Right atrium auricular region (tissue), 2 donors: ENCODE results near the gene SFSWAP. TPM values are rescaled to one million over a fixed set of nuclear protein-coding genes. Genes with fewer than 3 reads are reported as not detected.
"Not testable (repeated sequence)": the region's sequence is repeated elsewhere in the genome, so short reads cannot be mapped to it uniquely, and the experiment has no call there.

ENCODE experiments used
- DNase-seq: peaks from one replicate; pipeline ENCODE4 v3.0.0-alpha.2; 2019; ENCODE audit warnings: low spot score
- H3K27ac ChIP-seq, 2 donors: fragments of 200-600 bp; sonication (generic); 1 replicate in 1 of 2; 2 replicates in 1 of 2; pipeline ENCODE4 v1.5.1; 2016 to 2019
- H3K27me3 ChIP-seq, 2 donors: fragments of 200-600 bp; sonication (generic); one replicate each; pipeline versions ENCODE4 v1.5.1 to v1.6.0; 2017 to 2019
- H3K36me3 ChIP-seq: fragments of 200-600 bp; sonication (generic); one replicate; pipeline ENCODE4 v1.5.1; 2016
- H3K4me1 ChIP-seq, 2 donors: fragments of 200-600 bp; sonication (generic); one replicate each; pipeline versions ENCODE4 v1.5.1 to v1.6.0; 2017 to 2019
- H3K4me3 ChIP-seq, 2 donors: fragments of 200-600 bp; sonication (generic); 1 replicate in 1 of 2; 2 replicates in 1 of 2; pipeline ENCODE4 v1.5.1; 2017 to 2019; ENCODE audit warnings: mild to moderate bottlenecking in 1 of 2, moderate library complexity in 1 of 2
- H3K9me3 ChIP-seq, 2 donors: fragments of 200-600 bp; sonication (generic); one replicate each; pipeline ENCODE4 v1.5.1; 2019
- total RNA-seq, 2 donors: library from RNA; depleted of rRNA; stranded (reverse); fragments of >200 nt; gene quantifications; one replicate each; pipeline ENCODE4 v1.1.0, GENCODE V29; 2016
- TF ChIP-seq, protein P1 (sequence below), 2 donors: fragments of 200-600 bp; sonication (generic); IDR thresholded peaks; one replicate each; pipeline ENCODE4 v1.5.1; 2019; ENCODE audit warnings: antibody characterized with exemption in 2 of 2

Gene SFSWAP
- total RNA-seq, 2 donors from 2014 or later: 11.4 to 12.3 TPM

DNA sequence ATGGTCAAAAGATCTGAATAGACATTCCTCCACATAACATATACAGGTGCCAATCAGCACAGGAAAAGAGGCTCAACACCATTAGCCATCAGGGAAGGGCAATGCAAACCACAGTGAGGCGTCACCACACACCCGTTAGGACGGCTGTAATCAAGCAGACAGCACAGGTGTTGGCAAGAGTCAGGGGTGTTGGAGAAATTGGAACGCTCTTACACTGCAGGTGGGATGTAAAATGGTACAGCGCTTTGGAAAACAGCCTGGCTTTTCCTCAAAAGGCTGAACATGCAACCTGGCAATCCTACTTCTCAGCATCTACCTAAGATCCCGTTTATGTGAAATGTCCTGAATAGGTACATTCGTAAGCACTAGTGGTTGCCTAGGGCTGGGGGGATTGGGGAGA lies 95.8 kb downstream of the SFSWAP start:
- TF ChIP-seq, protein P1, sequence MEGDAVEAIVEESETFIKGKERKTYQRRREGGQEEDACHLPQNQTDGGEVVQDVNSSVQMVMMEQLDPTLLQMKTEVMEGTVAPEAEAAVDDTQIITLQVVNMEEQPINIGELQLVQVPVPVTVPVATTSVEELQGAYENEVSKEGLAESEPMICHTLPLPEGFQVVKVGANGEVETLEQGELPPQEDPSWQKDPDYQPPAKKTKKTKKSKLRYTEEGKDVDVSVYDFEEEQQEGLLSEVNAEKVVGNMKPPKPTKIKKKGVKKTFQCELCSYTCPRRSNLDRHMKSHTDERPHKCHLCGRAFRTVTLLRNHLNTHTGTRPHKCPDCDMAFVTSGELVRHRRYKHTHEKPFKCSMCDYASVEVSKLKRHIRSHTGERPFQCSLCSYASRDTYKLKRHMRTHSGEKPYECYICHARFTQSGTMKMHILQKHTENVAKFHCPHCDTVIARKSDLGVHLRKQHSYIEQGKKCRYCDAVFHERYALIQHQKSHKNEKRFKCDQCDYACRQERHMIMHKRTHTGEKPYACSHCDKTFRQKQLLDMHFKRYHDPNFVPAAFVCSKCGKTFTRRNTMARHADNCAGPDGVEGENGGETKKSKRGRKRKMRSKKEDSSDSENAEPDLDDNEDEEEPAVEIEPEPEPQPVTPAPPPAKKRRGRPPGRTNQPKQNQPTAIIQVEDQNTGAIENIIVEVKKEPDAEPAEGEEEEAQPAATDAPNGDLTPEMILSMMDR (IDR thresholded peaks at IDR 0.05): no peak
- Histone ChIP-seq H3K9me3 (no peaks in the 10 kb centered on the region), H3K4me3 (no peak overlapping the region), H3K4me1 (peaks cover 0 to 3% of the 10 kb centered on the region in 2 donors), H3K27me3 (no peaks in the 10 kb centered on the region), H3K27ac (no peak overlapping the region), H3K36me3 (peaks cover 5% of the 10 kb centered on the region)
- DNase-seq: no peak

DNA sequence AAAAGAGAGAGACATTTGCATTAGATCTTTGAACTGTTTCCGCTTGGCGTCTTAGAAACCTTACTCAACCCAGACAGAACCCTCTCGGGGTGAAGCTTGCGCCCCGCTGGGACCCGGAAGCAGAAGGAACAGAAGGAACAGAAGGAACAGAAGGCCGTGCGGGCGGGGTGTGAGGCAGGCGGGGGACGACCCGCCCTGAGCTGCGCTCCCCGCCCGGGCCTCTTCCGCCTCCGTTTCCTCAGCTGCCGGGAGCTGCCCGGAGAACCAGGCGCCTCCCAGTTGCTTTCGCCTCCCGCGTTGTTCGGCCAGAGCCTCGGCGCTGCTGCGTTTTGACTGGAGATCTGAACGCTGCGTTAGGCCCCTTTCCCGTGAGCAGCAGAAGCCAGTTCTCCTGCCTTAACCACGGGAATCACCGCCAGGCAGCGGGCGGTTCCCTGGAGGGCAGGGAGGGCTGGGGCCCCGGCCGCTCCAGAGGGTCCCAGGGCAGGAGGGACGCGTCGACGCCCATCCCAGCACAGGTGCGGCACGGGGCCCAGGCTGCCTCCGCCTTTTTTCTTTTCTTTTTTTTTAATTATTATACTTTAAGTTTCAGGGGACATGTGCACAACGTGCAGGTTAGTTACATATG lies 98.0 kb downstream of the SFSWAP start:
- peak overlapping the region in 1 of 2 donors; percentile 10 for H3K4me3 ChIP-seq
- no peaks in the 10 kb centered on the region for H3K27me3 ChIP-seq
- peaks cover 0 to 3% of the 10 kb centered on the region in 2 donors for H3K4me1 ChIP-seq
- H3K27ac ChIP-seq: no peak overlapping the region
- DNase-seq: no peak
- peaks cover 0 to 15% of the 10 kb centered on the region in 2 donors for H3K9me3 ChIP-seq
- TF ChIP-seq, protein P1 (IDR thresholded peaks at IDR 0.05): no peak
- no peaks in the 10 kb centered on the region for H3K36me3 ChIP-seq

- peaks cover 0 to 15% of the 10 kb centered on the region in 2 donors for H3K9me3 ChIP-seq
- H3K4me3 ChIP-seq, DNase-seq, H3K27ac ChIP-seq, H3K27me3 ChIP-seq, H3K36me3 ChIP-seq, H3K4me1 ChIP-seq: not testable (repeated sequence)
Measured at GRCh38 chr12:131809476-131810254, 98.8 kb downstream of the SFSWAP start.

DNA sequence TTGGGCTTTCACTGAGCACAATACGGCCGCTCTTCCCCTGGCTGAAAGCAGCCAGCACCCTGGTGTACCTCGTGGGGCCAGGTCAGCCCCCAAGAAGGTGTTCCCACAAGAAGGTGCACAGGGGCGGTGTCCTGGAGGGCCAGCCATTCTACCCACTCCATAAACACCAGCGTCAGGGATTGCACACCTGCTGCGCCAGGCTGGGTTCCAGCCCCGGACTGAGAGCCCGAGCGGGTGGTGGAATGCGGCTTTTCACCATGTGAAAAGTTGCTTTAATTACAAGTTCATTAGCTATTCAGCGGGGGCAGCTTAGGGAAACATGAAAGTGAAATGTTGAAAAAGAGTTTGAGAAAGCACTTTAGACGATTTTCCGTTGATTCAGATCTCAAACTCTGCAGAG lies 99.8 kb downstream of the SFSWAP start:
- TF ChIP-seq, protein P1 (IDR thresholded peaks at IDR 0.05): no peak
- H3K27me3 ChIP-seq: no peaks in the 10 kb centered on the region
- peaks cover 0 to 15% of the 10 kb centered on the region in 2 donors for H3K9me3 ChIP-seq
- no peaks in the 10 kb centered on the region for H3K4me1 ChIP-seq
- no peaks in the 10 kb centered on the region for H3K36me3 ChIP-seq
- no peak for DNase-seq
- H3K4me3 ChIP-seq: no peak overlapping the region
- no peak overlapping the region for H3K27ac ChIP-seq

GRCh38 chr12:131815131-131815530 lies 104.2 kb downstream of the SFSWAP start:
- H3K4me3 ChIP-seq: no peak overlapping the region
- H3K36me3 ChIP-seq: no peaks in the 10 kb centered on the region
- H3K27me3 ChIP-seq: no peaks in the 10 kb centered on the region
- H3K27ac ChIP-seq: no peak overlapping the region
- peaks cover 0 to 15% of the 10 kb centered on the region in 2 donors for H3K9me3 ChIP-seq
- TF ChIP-seq, protein P1 (IDR thresholded peaks at IDR 0.05): no peak
- DNase-seq: no peak
- H3K4me1 ChIP-seq: no peaks in the 10 kb centered on the region

- DNase-seq: no peak
- Histone ChIP-seq H3K27me3 (no peaks in the 10 kb centered on the region), H3K4me1 (no peaks in the 10 kb centered on the region)
Measured at GRCh38 chr12:131816495-131816894, 105.6 kb downstream of the SFSWAP start.

More at GRCh38 chr12:131816495-131816894, 105.6 kb downstream of the SFSWAP start:
- H3K27ac ChIP-seq: no peak overlapping the region
- peaks cover 0 to 15% of the 10 kb centered on the region in 2 donors for H3K9me3 ChIP-seq
- no peak overlapping the region for H3K4me3 ChIP-seq
- TF ChIP-seq, protein P1 (IDR thresholded peaks at IDR 0.05): no peak
- H3K36me3 ChIP-seq: no peaks in the 10 kb centered on the region
